AML-193 (cell line): ENCODE data around the gene KRT78.

Experiments
- DNase-seq, 2 experiments: peaks; one replicate each; lab custom pipeline; 2025; lab: John Stamatoyannopoulos, UW

The KRT78 gene

DNA sequence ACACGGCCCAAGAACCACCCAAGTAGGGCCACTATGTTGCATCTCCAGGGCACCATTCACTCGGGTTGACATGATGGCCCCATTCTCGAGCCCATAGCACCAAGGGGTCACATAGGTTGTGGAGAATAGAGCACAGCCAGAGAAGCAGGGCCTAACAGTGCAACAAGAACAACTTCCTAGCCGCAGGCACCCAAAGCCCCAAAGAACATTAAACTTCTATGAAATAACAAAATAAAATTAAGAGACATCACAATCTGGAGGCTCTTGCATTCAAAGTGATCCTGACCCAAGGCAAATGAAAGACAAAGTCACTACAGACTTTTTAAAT lies 36.8 kb downstream of the KRT78 start:
- DNase-seq = no peak

DNA sequence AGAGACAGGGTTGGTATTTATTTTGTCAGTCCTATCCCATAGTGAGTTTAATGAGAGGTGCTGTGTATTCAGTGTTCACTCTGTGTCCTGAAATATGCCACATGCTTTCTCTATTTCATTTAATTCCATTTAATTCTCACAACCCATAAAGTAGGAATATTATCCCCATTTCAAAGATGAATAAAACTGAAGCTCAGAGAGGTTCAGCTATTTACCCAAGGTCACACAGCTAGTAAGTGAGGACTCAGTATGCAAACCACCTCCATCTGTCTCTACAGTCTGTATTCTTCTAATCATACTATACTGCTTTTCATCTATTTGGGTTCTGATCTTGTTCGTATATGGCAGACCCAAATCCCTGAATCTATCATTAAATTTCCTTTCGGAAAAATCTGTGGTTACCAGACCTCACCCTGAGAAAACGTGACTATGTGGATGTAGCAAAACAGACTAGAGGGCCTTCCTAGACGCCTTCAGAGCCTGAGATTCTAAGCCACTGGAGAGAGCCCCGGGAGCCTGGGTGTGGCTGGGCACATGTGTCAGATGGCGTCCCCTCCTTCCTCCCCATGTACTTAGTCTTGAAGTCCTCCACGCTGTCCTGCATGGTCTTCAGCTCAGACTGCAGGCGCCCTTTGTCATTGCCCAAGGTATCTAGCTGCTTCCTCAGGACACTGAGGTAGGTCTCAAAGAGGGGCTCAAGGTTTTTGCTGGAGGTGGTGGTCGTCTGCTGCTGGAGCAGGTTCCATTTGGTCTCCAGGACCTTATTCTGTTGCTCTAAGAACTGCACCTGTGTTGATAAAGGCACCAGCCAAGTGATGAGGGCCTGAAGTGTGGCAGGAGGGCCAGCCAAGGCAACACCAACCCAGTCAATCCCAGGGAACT lies 37.4 kb downstream of the KRT78 start:
- no peak for DNase-seq

DNA sequence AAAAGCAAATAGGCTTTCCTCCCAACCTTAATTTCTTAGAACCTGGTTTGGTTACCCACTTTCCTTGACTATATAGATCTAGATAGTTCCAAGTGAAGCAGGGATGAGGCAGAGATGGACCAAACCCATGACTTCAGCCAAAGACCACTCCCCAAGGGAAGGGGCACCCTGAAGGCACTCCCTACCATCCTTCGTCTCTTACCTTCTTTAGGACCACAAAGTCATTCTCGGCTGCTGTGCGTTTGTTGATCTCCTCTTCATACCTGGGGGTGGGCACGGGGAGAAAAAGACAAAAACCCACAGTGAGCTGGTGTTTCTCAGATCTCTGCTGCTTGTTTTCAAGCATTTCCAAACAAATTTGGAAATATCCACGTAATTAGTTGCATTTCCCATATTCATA lies 38.2 kb downstream of the KRT78 start:
- no peak for DNase-seq

DNA sequence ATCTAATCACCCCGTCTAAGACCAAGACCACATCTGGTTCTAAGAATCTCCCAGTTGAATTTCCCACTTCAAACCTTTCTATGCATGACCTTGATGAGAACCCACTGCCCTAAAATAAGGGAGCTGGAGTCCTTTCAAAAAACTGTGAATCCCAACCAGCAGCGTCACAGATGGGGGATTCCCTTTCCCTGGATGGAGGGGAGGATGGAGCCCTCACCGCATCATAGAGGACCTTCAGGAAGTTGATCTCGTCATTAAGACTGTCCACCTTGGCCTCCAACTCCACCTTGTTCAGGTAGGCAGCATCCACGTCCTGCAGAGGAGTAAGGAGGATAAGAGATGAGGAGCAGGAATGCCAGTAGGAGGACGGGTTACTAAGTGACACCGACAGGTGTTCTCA lies 39.6 kb downstream of the KRT78 start:
- DNase-seq = no peak

DNA sequence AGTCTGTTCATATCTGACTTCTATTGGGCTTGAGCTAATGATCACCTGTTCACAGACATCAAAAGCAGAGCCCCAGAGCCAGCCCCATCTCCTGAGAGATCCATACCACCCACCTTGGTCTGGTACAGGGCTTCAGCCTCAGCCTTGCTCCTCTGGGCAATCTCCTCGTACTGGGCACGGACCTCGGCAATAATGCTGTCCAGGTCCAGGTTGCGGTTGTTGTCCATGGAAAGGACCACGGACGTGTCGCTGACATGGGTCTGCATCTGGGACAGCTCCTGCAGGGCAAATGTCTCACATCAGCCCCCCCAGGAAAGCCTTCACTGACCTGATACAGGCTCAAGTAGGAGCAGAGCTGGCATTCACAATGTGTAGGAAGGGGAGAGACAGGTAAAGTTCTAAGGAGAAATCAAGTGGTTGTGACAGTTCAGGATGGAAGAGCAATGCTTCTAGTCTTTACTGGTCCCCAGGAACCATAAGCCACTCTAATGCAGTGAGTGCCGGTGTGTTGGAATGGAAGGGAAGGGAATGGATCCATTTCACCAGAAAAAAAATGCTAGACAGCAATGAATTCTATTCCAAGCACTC lies 40.1 kb downstream of the KRT78 start:
- no peak for DNase-seq

DNA sequence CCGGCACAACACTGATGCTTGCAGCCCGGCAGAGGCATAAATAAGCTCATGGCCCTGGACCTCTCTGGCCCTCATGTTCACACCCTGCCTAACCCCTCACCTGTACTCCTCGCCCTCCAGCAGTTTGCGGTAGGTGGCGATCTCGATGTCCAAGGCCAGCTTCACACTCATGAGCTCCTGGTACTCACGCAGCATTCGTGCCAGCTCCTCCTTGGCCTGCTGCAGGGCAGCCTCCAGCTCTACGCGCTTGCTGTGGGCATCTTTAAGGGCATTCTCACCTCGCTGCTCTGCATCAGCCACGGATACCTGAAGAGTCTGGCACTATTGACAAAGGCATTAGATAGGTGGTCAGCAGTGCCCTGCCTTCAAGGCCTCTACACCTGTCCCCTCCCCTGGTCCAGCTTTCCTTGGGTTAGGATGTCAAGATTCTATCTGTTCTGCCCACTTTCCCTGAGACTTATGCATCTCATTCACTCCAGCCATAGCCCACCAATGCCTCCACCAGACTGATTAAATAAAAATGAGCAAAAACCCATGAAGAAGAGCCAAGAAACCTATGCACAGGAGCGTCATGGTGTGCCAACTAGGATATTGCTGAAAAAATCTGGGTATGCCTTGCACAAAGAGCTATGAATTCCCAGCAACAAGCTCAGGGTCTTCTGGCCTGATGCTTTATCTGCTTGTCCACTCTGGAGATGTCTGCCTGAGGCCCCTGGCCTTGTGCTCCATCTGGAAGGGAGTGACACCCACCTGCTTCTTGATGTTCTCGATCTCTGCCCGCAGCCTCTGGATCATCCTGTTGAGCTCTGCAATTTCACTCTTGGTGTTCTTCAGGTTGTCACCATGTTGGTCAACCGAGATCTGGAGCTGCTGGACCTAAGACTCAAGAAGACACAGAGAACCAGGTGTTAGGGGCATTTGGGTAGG lies 41.0 kb downstream of the KRT78 start:
- DNase-seq = no peak

DNA sequence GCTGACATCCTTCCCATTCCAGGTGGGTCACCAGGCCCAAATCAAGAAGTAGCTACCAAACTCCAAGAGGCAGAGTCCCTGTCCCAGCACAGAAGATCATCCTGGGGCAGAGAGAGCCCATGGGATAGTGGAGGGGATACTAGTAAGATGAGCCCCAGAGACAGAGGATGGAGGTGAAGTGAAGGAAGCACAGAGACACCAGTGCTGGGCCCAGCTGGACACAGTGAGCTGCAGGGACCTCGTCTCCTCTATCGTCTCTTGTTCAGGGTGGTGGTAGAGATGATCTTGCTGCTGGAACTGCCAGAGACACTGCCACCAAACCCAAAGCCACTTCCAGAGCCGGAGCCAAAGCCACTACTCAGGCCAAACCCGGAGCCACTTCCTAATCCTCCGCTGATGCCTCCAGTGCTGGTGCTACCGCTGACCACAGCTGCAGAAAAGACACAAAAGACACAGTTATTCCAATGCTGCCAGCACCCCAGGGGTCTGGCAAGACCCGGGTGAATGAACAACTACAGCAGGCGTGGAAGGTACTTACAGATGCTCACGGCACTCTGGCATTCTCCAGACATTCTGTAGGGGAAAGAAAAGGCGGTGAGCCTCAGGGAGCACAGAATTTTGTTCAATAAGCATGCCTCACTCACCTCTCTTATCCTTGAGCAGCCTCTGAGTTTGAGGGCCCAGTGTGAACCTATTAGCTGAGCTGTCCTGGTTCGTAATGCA lies 41.8 kb downstream of the KRT78 start:
- DNase-seq = no peak

DNA sequence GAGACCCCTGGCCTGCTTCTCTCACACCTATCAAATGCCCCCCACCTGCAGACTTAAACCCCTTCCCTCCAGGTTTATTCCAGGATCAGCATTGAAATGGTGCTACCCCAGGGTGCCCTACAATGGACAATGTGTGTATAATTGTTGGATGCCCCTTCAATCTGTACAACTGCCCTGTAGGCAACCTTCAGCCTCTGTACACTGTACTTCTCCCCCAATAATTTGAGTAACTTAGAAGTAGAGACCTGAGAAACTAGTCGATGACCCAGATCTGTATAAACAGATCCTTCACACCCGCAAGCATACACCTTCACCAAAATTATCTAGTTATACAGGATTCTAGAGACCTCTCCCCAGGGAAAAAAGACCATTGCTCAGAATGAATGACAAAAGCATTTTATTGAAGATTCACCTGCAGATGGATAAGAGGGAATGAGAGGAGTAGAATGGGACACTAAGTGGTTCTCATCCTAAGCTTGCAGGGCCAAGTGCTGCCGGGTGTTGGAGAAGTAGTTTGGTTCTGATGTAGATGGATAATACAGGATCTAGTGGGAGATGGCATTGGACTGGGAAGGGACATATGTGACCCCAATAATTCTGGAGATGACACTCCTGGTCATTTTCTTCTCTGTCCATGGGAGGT lies 42.5 kb downstream of the KRT78 start:
- no peak for DNase-seq

DNA sequence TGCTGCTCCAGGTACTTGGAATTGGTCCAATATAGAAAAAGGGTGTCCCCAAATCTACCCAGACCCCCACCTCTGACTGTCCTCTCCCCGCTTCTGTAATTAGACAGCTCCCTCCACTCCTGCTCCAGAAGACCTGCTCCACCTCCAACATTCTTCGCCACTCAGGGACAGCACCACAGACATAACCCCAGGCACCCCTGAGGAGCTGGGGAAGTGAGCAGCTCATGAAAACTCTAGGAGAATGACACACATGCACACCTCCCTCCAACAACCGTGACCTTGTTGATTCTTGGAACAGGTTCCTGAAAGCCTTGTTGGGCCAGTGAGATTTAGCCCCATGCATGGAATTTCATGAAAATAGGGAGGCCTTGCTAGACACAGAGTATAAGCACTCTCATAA lies 43.1 kb downstream of the KRT78 start:
- DNase-seq = no peak

DNA sequence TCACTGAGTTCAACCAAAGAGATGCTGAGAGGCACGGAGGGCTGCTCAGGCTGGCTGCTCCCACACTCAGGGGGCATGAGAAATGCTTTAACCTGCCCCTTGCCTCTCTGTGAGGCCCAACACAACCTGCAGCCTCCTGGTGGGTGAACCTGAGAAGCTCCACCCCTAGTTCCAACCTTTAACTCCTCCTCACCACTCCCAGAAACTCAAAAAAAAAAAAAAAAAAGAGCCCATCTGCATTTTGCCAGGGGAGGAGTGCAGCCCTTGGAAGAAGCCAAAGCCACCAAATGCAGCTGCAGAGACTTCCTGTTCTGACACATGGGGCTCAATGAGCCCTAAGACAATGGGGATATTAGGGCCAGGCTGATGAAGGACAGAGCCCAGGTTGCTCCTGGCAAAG lies 43.8 kb downstream of the KRT78 start:
- no peak for DNase-seq

DNA sequence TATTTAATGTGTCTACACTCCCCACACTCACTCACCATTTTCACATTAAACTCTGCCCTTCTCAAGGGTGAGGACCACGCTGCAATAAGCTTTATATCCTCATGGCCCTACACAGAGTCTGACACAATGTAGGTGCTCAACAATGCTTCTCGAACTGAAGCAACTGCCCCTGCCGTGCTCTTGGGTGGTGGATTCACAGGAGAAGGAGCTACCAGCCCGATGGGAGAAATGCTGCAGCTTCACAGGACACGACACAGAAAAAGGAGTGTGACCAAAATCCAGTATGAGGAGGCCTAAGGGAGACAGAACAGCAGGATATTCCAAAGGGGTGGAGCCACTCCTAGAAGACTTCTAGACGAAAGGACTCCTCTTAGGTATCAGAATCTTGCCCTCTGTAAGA lies 46.4 kb downstream of the KRT78 start:
- DNase-seq = no peak

DNA sequence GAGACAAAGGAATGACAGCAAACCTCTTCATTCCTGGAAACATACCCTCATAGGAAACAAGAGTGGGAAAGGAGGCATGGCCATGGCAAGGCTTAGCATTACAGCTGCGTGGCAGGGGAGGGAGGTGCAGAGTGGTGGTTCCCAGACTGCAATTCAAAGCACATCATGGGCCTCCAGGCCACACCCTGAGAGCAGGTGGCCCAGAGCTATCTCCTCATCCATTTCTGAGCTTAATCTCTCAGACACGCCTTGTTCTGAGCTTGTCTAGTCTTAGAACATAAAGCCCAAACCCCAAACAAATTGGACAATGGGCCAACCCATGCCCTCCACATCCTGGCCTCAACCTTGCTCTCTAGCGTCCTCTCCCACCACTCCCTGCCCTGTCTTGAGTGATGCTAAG lies 47.0 kb downstream of the KRT78 start:
- DNase-seq = no peak

DNA sequence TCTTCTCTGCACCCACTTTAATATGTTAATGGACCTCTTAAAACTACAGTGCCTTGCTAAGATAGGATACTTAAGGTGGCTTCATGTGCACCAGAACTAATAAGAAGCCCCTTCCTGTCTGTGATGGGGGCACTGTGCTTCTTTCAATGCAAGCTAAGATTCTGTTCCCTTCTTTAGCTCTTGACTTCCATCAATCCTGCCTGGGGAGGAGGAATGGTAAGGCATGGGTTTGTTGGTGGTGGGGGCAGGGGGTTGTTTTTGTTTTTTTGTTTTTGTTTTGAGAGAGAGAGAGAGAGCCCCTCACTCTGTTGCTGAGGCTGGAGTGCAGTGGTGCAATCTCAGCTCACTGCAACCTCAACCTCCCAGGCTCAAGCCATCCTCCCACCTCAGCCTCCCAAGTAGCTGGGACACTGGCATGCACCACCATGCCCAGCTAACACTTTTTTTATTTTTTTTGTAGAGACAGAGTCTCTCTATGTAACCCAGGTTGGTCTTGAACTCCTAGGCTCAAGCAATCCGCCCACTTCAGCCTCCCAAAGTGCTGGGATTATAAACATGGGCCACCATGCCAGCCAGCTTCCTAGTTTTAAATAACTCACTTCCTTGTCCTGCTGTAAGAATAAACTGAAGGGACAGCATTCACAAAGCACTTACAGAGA lies 48.4 kb downstream of the KRT78 start:
- DNase-seq = no peak

DNA sequence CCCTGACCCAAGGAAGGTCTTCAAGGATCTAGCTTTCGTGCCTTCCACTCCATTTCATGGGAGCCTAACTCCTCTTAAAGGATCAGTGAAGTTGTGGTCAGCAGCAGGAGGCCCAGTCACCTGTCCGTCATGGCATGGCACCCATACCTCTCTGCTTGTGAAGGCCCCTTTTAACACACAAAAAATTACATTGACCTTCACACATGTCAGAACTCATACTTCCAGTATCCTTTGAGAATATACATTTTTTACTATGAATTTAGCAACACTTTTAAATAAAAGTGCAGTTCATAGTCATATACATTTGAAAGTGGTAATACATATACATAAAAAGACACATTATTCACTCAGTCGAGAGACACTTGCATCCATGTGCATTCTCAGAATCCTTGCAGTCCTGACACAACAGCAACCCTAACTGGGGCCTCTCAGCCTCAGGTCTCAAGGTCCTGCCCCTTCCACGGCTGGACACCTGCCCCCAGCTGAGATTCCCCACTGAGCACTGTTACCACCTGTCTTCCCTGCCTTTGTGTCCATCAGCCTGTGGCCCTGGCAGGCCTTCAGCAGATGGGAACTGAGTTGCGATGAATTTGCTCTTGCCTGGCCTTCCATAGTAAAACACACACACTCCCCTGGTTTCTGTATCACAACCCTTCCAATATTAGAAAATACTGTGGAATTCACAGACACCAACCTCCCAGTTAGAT lies 49.1 kb downstream of the KRT78 start:
- DNase-seq = no peak

DNA sequence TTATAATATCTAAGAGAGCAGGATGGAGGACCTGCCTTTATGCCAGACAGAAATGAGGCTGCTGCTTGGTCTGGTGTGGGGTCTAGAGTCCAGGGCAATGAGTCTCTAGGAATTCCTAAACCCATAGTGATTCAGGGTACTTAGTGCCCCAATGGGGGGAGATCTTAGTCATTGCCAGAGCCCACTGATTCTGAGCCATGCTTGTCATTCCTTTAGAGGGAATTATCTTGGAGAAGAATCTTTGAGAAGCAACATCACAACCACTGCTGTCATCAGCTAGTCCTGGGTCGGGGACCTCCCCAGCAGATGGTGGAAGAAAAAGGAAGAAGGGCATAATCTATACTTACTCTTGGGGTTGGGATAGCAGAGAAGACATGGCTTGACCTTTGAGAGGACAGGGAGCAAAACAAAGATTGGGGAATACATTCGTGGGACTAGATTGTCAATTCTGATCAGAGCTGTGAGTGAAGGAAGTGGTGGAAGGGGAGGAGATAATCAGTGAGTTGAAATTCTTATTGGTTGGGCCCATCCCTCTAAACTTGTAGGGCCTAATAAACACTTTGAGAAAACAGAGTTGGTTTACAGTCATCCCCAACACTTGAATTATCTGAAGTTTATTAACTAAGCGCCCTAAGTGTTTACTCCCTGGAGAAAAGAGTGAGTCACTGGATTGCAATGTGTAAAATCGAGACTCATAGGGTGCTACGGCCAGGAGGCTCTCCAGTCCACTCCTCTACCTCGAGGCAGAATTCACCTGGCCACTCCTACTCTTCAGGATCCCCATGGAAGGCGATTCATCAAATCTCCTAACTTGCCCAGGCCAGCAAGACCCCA lies 49.9 kb downstream of the KRT78 start:
- DNase-seq = no peak

DNA sequence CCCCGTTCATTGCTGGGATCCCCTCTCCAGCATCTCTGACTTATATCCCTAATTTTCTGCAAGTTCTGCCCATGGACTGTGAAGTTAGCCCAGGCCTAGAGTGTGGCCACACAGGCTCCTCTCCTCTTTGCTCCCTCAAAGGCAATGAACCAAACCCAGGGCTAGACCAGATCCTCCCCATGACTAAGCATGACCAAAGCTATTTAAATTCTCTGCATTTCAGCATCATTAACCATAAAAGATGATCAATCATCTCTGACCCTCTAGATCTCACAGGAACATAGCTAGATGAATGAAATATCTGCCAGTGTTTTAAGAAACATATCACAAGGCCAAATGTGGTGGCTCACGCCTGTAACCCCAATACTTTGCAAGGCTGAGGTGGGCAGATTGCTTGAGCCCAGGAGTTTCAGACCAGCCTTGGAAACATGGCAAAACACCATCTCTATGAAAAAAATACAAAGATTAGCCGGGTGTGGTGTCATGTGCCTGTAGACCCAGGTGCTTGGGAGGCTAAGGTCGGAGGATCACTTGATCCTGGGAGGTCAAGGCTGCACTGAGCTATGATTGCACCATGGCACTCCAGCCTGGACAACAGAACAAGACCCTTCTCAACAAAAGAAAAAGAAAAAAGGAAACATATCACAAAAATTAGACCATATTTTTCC lies 50.7 kb downstream of the KRT78 start:
- DNase-seq = no peak

DNA sequence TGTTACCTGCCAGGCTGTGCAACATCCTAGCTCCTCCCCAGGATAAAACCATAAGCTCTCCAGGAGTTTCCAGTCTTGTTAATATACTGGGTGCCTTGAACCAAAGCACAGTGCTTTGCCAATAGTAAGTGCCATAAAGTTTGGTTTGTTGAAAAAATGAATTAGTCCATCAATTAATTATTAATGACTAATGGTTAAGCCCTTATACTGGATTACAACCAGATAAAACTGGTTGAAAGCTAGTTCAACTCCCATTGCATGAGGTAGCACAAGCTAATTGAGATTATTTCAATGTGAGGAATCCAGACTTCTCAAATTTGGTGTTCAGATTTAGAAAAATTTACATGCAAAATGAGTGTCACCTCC lies 51.3 kb downstream of the KRT78 start:
- no peak for DNase-seq

DNA sequence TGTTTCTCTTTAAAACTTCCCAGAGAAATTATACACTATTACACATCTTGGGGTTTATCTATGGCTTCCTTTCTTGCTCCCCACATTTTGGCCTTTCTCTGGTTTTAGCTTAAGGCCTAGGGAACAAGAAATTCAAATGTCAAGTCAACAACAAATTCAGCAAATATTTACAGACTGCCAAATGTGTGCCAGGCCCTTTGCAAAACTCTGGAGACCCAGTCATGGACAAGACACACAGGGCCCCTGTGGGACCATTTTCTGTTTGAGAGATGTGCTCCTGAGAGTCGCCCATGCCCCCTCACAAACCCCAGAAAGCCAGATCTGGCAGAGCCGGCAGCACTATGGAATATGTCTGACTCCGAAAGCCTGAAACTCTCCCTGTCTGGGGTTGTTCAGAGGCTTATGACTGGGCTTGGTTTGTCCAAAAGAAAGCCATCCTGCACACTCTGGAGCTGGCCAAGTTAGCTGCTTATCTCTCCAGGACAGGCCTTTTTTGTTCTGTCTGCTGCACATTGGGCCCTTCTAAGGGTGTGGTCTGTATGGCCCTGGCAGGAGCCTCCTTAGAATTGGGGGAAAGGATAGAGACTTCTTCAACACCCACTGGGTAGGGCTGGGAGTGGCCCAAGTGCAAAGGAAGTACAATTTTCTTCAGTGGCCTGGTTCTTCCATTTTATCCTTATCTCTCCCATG lies 51.8 kb downstream of the KRT78 start:
- DNase-seq = no peak

DNA sequence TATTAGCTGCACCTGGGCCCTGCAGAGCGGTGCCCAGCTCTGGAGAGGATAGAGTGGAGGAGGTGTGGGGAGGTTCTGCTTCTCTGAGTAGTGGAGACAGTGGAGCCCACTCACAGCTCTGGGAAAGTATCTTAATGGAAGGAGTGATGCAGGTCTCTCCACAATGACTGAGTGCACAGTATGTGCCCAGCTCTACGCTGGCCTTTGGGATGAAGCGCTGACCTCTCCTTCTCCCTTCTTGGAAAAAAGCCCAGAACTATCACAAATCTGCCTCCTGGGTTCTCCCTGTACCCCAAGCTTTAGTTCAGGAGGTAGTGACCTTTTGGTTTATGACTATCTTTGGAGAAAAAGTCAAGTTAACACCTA lies 52.4 kb downstream of the KRT78 start:
- no peak for DNase-seq
